ENCODE measurements around the gene CRIP2. TPM values are rescaled to one million over a fixed set of nuclear protein-coding genes. Genes with fewer than 3 reads are reported as not detected.

CRIP2 gene
- total and polyA plus RNA-seq, 2 of the 4 experiments (the other 2 are of a cell fraction): 18.1 to 123 TPM

DNA sequence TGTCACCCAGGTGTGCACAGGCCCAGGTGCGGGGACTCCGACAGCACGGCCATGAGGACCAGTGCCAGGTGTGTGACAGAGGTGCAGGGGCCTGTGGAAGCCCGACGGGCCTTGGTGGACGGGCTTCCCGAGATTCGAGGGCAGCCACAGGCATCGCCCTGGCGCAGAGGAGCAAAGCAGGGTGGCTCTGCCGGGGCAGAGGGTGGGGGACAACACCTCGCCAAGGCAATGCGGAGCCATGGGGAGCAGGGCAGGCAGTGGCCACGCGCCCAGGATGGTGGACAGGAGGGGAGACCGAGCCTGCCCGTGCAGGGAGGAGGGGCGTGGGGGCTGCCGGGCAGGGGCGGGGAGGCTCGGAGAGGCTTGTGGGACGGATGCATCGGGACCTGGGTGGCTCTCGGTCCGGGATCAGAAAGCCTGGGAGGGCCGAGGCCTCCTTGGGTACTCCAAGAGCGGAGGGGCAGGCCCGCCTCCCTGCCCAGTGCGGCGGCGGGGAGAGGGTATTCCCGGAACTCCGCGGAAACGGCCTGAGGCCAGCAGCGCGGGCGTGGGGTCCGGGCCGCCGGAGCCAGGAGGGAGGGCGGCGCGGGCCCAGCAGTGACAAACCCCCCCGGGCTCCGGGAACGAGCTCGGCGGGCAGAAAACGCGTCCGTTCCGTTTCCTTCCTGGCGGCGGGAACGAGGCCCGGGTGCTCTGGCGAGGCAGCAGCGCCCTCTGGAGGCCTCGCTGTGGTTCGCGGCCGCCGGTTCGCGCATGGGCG is 53.4 kb downstream of the CRIP2 start:
- H2BK15ac ChIP-seq (ENCODE audit: low read depth, low read length): no peak overlapping the region
- peak overlapping the region; percentile 52; the same call in 1 of the 2 replicates for H2AK5ac ChIP-seq (ENCODE audit: low read depth, low read length)
- in situ Hi-C loops (cut with MboI; ENCODE audit: low sequenced_read_pairs): no loop called here
- H4K91ac ChIP-seq (ENCODE audit: insufficient read depth, low read depth, low read length): no peak overlapping the region; the same call in 1 of the 2 replicates
- peaks cover 9% of the 10 kb centered on the region; the same call in 1 of the 2 replicates for H3K4me1 ChIP-seq (ENCODE audit: control insufficient read depth, insufficient read depth, low read length)
- intact Hi-C loops (cut with micrococcal nuclease): loop anchor here (1.0 to 5.0 kb wide), 3 partner anchors 36 to 80 kb away; partner anchors contain the start of gene TEDC1
- no peaks in the 10 kb centered on the region for H3K79me1 ChIP-seq (ENCODE audit: low read depth in 1 of 2, low read length in 2 of 2)
- 0 out of 2 replicates have a peak overlapping the region, but pooled peaks have one; percentile 41 for H3K14ac ChIP-seq (replicated peaks; ENCODE audit: low read depth, low read length)
- H2AFZ ChIP-seq (replicated peaks; ENCODE audit: low read length, poor library complexity): peak overlapping the region; percentile 96
- no peaks in the 10 kb centered on the region for H3K36me3 ChIP-seq (ENCODE audit: control insufficient read depth, insufficient read depth, low read length)
- H3K27ac ChIP-seq (ENCODE audit: insufficient read depth, low read length): peak overlapping the region; percentile 17; the same call in 1 of the 2 replicates
- dilution Hi-C loops (cut with HindIII; ENCODE audit: low sequenced_read_pairs, unreplicated experiment): no loop called here
- ChIA-PET CTCF (interaction anchor here (1.0 kb wide), 1 partner anchor 19 kb away, joined by 3 read pairs; no protein-coding TSS in a partner anchor), POLR2A (ENCODE audit: unreplicated experiment) (no interaction called here)
- H3K18ac ChIP-seq (ENCODE audit: low read depth, low read length): no peak overlapping the region
- BruUV-seq (replicated peaks): no TSS peak
- no peak overlapping the region for H3K56ac ChIP-seq (ENCODE audit: extremely low read depth, insufficient read depth, low read length)
- peak overlapping the region; percentile 48 for H3K9ac ChIP-seq (ENCODE audit: low read depth, low read length)
- WGBS, 2 experiments (ENCODE audit: extremely low coverage in 2 of 2, insufficient read length in 1 of 2): 10% methylated on average over 34 of the region's 67 CpGs; no CpG with 5 or more reads in 1 of the 2 experiments
- no peak overlapping the region for H2BK5ac ChIP-seq (ENCODE audit: low read depth, low read length, poor library complexity, severe bottlenecking)
- TF ChIP-seq RAD21 (IDR thresholded peaks at IDR 0.05; ENCODE audit: low read length) (peak; percentile 88), MXI1 (IDR thresholded peaks at IDR 0.05; ENCODE audit: borderline replicate concordance, low read depth, low read length) (no peak), MAZ (IDR thresholded peaks at IDR 0.05; ENCODE audit: borderline replicate concordance, low read depth, low read length) (peak; percentile 48; the same call in 1 of the 2 replicates), SMC3 (IDR thresholded peaks at IDR 0.05; ENCODE audit: low read depth, low read length) (peak; percentile 62), NFE2L2 (IDR thresholded peaks at IDR 0.05; ENCODE audit: low read depth, low read length) (no peak), MAFK (IDR thresholded peaks at IDR 0.05; ENCODE audit: low read depth, low read length) (no peak), POLR2A (IDR thresholded peaks at IDR 0.05; ENCODE audit: low read depth, low read length) (peak; percentile 42; the same call in 1 of the 2 replicates)
- TF ChIP-seq, protein P1, sequence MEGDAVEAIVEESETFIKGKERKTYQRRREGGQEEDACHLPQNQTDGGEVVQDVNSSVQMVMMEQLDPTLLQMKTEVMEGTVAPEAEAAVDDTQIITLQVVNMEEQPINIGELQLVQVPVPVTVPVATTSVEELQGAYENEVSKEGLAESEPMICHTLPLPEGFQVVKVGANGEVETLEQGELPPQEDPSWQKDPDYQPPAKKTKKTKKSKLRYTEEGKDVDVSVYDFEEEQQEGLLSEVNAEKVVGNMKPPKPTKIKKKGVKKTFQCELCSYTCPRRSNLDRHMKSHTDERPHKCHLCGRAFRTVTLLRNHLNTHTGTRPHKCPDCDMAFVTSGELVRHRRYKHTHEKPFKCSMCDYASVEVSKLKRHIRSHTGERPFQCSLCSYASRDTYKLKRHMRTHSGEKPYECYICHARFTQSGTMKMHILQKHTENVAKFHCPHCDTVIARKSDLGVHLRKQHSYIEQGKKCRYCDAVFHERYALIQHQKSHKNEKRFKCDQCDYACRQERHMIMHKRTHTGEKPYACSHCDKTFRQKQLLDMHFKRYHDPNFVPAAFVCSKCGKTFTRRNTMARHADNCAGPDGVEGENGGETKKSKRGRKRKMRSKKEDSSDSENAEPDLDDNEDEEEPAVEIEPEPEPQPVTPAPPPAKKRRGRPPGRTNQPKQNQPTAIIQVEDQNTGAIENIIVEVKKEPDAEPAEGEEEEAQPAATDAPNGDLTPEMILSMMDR (conservative IDR thresholded peaks at IDR 0.05; ENCODE audit: low read depth, low read length): peak; percentile 94
- H2BK120ac ChIP-seq (ENCODE audit: low read depth, low read length): no peak overlapping the region
- peak overlapping the region; percentile 83 for H3K4me2 ChIP-seq (ENCODE audit: low read depth, low read length)
- peak overlapping the region; percentile 87 to 88 for H4K8ac ChIP-seq (ENCODE audit: low read depth in 2 of 2, low read length in 2 of 2)
- DNase-seq: peak; percentile 62
- peak overlapping the region; percentile 53; the same call in 1 of the 2 replicates for H4K5ac ChIP-seq (ENCODE audit: low read depth, low read length)
- no peaks in the 10 kb centered on the region for H3K9me3 ChIP-seq (ENCODE audit: control insufficient read depth, insufficient read depth, low read length)
- H2AK9ac ChIP-seq (replicated peaks; ENCODE audit: low read depth, low read length, poor library complexity): peak overlapping the region; percentile 81
- H3K9me1 ChIP-seq (ENCODE audit: insufficient read depth, low read length): no peaks in the 10 kb centered on the region
- peak overlapping the region; percentile 65 for H3K4ac ChIP-seq (ENCODE audit: low read depth, low read length)
- no peaks in the 10 kb centered on the region; the same call in 1 of the 2 replicates for H3K27me3 ChIP-seq (ENCODE audit: control insufficient read depth, insufficient read depth, low read length)
- H3K23ac ChIP-seq (ENCODE audit: low read depth, low read length): no peak overlapping the region
- peak overlapping the region; percentile 47 for H3K4me3 ChIP-seq (ENCODE audit: insufficient read depth, low read depth, low read length)
- ATAC-seq (ENCODE audit: low read depth): peak; percentile 83
- H4K20me1 ChIP-seq (ENCODE audit: insufficient read depth, low read length): 0 out of 2 replicates have a peak, but pooled peaks cover 3% of the 10 kb centered on the region
- H2BK20ac ChIP-seq (ENCODE audit: low read depth, low read length): no peak overlapping the region
